Skeletal muscle tissue (tissue), 4 donors: ENCODE data around the gene ST14. TPM values are rescaled to one million over a fixed set of nuclear protein-coding genes. Genes with fewer than 3 reads are reported as not detected.

Source experiments
- H3K27ac ChIP-seq: one replicate; pipeline ENCODE4 v1.7.0; 2013; ENCODE audit warnings: mild to moderate bottlenecking, low read depth, low read length, inconsistent platforms
- H3K27me3 ChIP-seq, 3 donors: one replicate each; pipeline ENCODE4 v1.7.0; 2013; ENCODE audit warnings: low read length in 3 of 3; ENCODE audit not compliant: control insufficient read depth in 3 of 3, insufficient read depth in 3 of 3
- H3K36me3 ChIP-seq, 3 donors: one replicate each; pipeline ENCODE4 v1.7.0; 2013; ENCODE audit warnings: low read length in 3 of 3; ENCODE audit not compliant: control insufficient read depth in 3 of 3, insufficient read depth in 3 of 3
- H3K4me1 ChIP-seq, 3 donors: one replicate each; pipeline ENCODE4 v1.7.0; 2013; ENCODE audit warnings: low read length in 3 of 3, mild to moderate bottlenecking in 3 of 3; ENCODE audit not compliant: control insufficient read depth in 3 of 3, insufficient read depth in 3 of 3
- H3K4me3 ChIP-seq, 3 donors: one replicate each; pipeline ENCODE4 v1.7.0; 2013; ENCODE audit warnings: low read length in 3 of 3
- H3K9ac ChIP-seq, 3 donors: one replicate each; pipeline ENCODE4 v1.7.0; 2013; ENCODE audit warnings: low read length in 3 of 3, mild to moderate bottlenecking in 3 of 3, moderate library complexity in 2 of 3, low read depth in 1 of 3
- H3K9me3 ChIP-seq, 3 donors: one replicate each; pipeline ENCODE4 v1.7.0; 2013; ENCODE audit warnings: low read length in 3 of 3; ENCODE audit not compliant: control insufficient read depth in 3 of 3
- total RNA-seq: library from RNA; depleted of rRNA; stranded (reverse); fragments of >200 nt; gene quantifications from one replicate; pipeline ENCODE4 v1.2.3, GENCODE V29; 2014
- donor health status: Osteomylitis.

Gene ST14
- total RNA-seq, 1 donor from 2014 or later, result 0.52 TPM

- H3K27ac ChIP-seq, result no peak overlapping the region
- no peaks in the 10 kb centered on the region for H3K9me3 ChIP-seq
- no peaks in the 10 kb centered on the region for H3K27me3 ChIP-seq
- no peak overlapping the region for H3K9ac ChIP-seq
- H3K4me1 ChIP-seq, result peaks cover 11 to 37% (median 33%) of the 10 kb centered on the region in 3 donors
- H3K4me3 ChIP-seq, result no peak overlapping the region
- H3K36me3 ChIP-seq, result no peaks in the 10 kb centered on the region
These were observed 21.3 kb downstream of the ST14 start for GRCh38 chr11:130180896-130181294.

GRCh38 chr11:130181295-130182272 lies 22.0 kb downstream of the ST14 start:
- no peaks in the 10 kb centered on the region for H3K9me3 ChIP-seq
- H3K4me3 ChIP-seq, result no peak overlapping the region
- no peaks in the 10 kb centered on the region for H3K27me3 ChIP-seq
- H3K27ac ChIP-seq, result no peak overlapping the region
- peaks cover 11 to 37% (median 33%) of the 10 kb centered on the region in 3 donors for H3K4me1 ChIP-seq
- no peak overlapping the region for H3K9ac ChIP-seq
- H3K36me3 ChIP-seq, result no peaks in the 10 kb centered on the region

GRCh38 chr11:130183878-130184610 lies 24.5 kb downstream of the ST14 start:
- H3K4me3 ChIP-seq, result no peak overlapping the region
- H3K9me3 ChIP-seq, result no peaks in the 10 kb centered on the region
- no peaks in the 10 kb centered on the region for H3K36me3 ChIP-seq
- no peak overlapping the region for H3K9ac ChIP-seq
- H3K4me1 ChIP-seq, result peaks cover under 1 to 28% (median 22%) of the 10 kb centered on the region in 3 donors
- H3K27me3 ChIP-seq, result no peaks in the 10 kb centered on the region
- no peak overlapping the region for H3K27ac ChIP-seq

- H3K36me3 ChIP-seq, result no peaks in the 10 kb centered on the region
- no peak overlapping the region for H3K27ac ChIP-seq
- no peak overlapping the region for H3K9ac ChIP-seq
- no peaks in the 10 kb centered on the region for H3K27me3 ChIP-seq
- no peaks in the 10 kb centered on the region for H3K9me3 ChIP-seq
- no peak overlapping the region for H3K4me3 ChIP-seq
- H3K4me1 ChIP-seq, result peaks cover 0 to 4% (median 3%) of the 10 kb centered on the region in 3 donors
These were observed 27.5 kb downstream of the ST14 start for GRCh38 chr11:130187096-130187495.

GRCh38 chr11:130188047-130188446 lies 28.5 kb downstream of the ST14 start:
- H3K4me3 ChIP-seq, result no peak overlapping the region
- no peaks in the 10 kb centered on the region for H3K9me3 ChIP-seq
- H3K4me1 ChIP-seq, result no peaks in the 10 kb centered on the region
- no peaks in the 10 kb centered on the region for H3K27me3 ChIP-seq
- no peaks in the 10 kb centered on the region for H3K36me3 ChIP-seq
- H3K27ac ChIP-seq, result no peak overlapping the region
- no peak overlapping the region for H3K9ac ChIP-seq

- H3K9ac ChIP-seq, result no peak overlapping the region
- no peaks in the 10 kb centered on the region for H3K4me1 ChIP-seq
- H3K27me3 ChIP-seq, result no peaks in the 10 kb centered on the region
- H3K27ac ChIP-seq, result no peak overlapping the region
- no peaks in the 10 kb centered on the region for H3K36me3 ChIP-seq
- H3K9me3 ChIP-seq, result no peaks in the 10 kb centered on the region
- no peak overlapping the region for H3K4me3 ChIP-seq
These were observed 29.2 kb downstream of the ST14 start for GRCh38 chr11:130188585-130189347.

- no peaks in the 10 kb centered on the region for H3K27me3 ChIP-seq
- H3K9ac ChIP-seq, result no peak overlapping the region
- H3K4me1 ChIP-seq, result no peaks in the 10 kb centered on the region
- H3K27ac ChIP-seq, result no peak overlapping the region
- H3K4me3 ChIP-seq, result no peak overlapping the region
- no peaks in the 10 kb centered on the region for H3K36me3 ChIP-seq
- H3K9me3 ChIP-seq, result no peaks in the 10 kb centered on the region
These were observed 30.1 kb downstream of the ST14 start for GRCh38 chr11:130189492-130190210.

GRCh38 chr11:130190371-130190881 lies 30.8 kb downstream of the ST14 start:
- H3K27ac ChIP-seq, result no peak overlapping the region
- no peak overlapping the region for H3K4me3 ChIP-seq
- no peaks in the 10 kb centered on the region for H3K4me1 ChIP-seq
- H3K9ac ChIP-seq, result no peak overlapping the region
- no peaks in the 10 kb centered on the region for H3K9me3 ChIP-seq
- H3K27me3 ChIP-seq, result no peaks in the 10 kb centered on the region
- H3K36me3 ChIP-seq, result no peaks in the 10 kb centered on the region

- Histone ChIP-seq H3K4me3 (no peak overlapping the region), H3K27me3 (no peaks in the 10 kb centered on the region), H3K4me1 (no peaks in the 10 kb centered on the region), H3K9ac (no peak overlapping the region), H3K27ac (no peak overlapping the region), H3K9me3 (no peaks in the 10 kb centered on the region), H3K36me3 (no peaks in the 10 kb centered on the region)
These were observed 32.3 kb downstream of the ST14 start for GRCh38 chr11:130191896-130192295.
